Right lobe of liver (tissue), 6 donors: ENCODE data around the gene EML6. TPM values are rescaled to one million over a fixed set of nuclear protein-coding genes. Genes with fewer than 3 reads are reported as not detected.
A peak's percentile ranks its signal among the peaks of the same experiment; 100 is the strongest.

Experiments
- ATAC-seq, 4 donors: fragments of 200-7000 bp; cut with Tn5 transposase; one replicate each; pipeline ENCODE4 v1.9.1; 2020; ENCODE audit warnings: mild to moderate bottlenecking in 4 of 4, moderate library complexity in 4 of 4
- DNase-seq, 3 donors: peaks; one replicate each; pipeline ENCODE4 v3.0.0-alpha.2; 2020
- H3K27ac ChIP-seq, 3 donors: fragments of 200-600 bp; one replicate each; pipeline ENCODE4 v1.8.0; 2022
- H3K27me3 ChIP-seq, 2 donors: fragments of 200-600 bp; one replicate each; pipeline ENCODE4 v1.8.0; 2022
- H3K36me3 ChIP-seq, 4 donors: fragments of 200-600 bp; sonication (generic) in 1 of 4; one replicate each; pipeline versions ENCODE4 v1.5.1 to v1.8.0; 2017 to 2022; ENCODE audit warnings: control low read depth in 1 of 4
- H3K4me1 ChIP-seq, 4 donors: fragments of 200-600 bp; sonication (generic) in 1 of 4; one replicate each; pipeline versions ENCODE4 v1.5.1 to v1.8.0; 2017 to 2022; ENCODE audit warnings: control low read depth in 1 of 4
- H3K4me3 ChIP-seq, 3 donors: fragments of 200-600 bp; one replicate each; pipeline ENCODE4 v1.8.0; 2022
- H3K9me3 ChIP-seq, 4 donors: fragments of 200-600 bp; sonication (generic) in 1 of 4; one replicate each; pipeline versions ENCODE4 v1.5.1 to v1.8.0; 2017 to 2022; ENCODE audit warnings: control low read depth in 1 of 4
- POLR2A ChIP-seq: fragments of 450-650 bp; IDR thresholded peaks from one replicate; pipeline ENCODE4 v1.6.1; 2017; ENCODE audit warnings: antibody characterized with exemption, mild to moderate bottlenecking
- WGBS: methylation state at CpG from one replicate; pipeline ENCODE4 v1.1.6; 2018; ENCODE audit warnings: low coverage, low lambda C conversion rate; ENCODE audit not compliant: insufficient coverage; ENCODE audit errors: missing lambda C conversion rate; 5-methylcytosine and 5-hydroxymethylcytosine counted together
- intact Hi-C, 2 donors: fragments of 100-400 bp; cut with DNase I; formaldehyde crosslinking; loops; one replicate each; pipeline versions ENCODE4 v1.11.2 to v1.14.1; 2022
- total RNA-seq, 6 experiments: library from RNA; depleted of rRNA in 2 of 6; stranded (reverse); fragments of >200 nt in 2 of 6; fragmentation: NEBNext Ultra II Directional in 3 of 6; extraction: Animal tissue kit (Norgen Biotek cat#: 25700) in 3 of 6; gene quantifications; one replicate each; pipeline versions ENCODE4 v1.1.0 to v1.2.4, GENCODE V29; 2016 to 2023
- TF ChIP-seq, protein P1 (sequence below), 4 donors: fragments of 200-600 bp in 3 of 4; fragments of 450-650 bp in 1 of 4; IDR thresholded peaks; one replicate each; pipeline versions ENCODE4 v1.5.1 to v1.8.0; 2016 to 2022; ENCODE audit warnings: antibody characterized with exemption in 4 of 4, mild to moderate bottlenecking in 2 of 4
- donor health status: DM: no; HTN: yes; CAD: no.
- donor health status: DM: no; HTN: no; CAD: no.
- donor health status: DM: no; HTN: no; CAD: no.
- donor health status: DM: no; HTN: yes; CAD: no.
- donor health status: DM: no; HTN: yes; CAD: no.

Gene EML6
- total RNA-seq, 6 experiments from 2014 or later: 0.82 to 2.5 (median 1.5) TPM

DNA sequence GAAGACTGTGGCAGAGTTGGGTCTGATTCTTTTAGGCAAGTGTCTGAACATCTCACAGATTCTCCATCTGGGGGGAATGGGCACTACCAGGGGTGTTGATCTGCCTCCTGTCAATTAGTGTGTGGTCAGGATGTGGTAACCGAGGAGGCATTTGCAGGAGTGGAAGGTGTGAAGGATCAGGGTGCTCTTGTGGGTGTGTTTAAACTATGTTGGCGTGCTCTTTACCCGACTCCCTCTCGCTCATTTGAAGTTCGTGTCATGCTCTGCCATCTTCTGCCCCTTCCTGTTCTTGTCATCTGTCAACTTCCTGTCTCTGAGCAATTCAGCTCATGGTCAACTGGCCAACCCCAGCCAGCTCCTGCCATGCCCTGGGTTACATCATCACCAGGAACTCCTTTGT is 218.9 kb downstream of the EML6 start:
- no peaks in the 10 kb centered on the region for H3K27me3 ChIP-seq
- H3K4me1 ChIP-seq: peaks cover 0 to 4% (median 0%) of the 10 kb centered on the region in 4 donors
- H3K4me3 ChIP-seq: no peak overlapping the region
- DNase-seq (no peak), ATAC-seq (peak in 3 of 4 donors; percentile 10 to 36 (median 25))
- WGBS: 78% methylated on average over 5 of the region's 5 CpGs
- intact Hi-C loops: no loop called here
- H3K27ac ChIP-seq: no peak overlapping the region
- TF ChIP-seq, protein P1, sequence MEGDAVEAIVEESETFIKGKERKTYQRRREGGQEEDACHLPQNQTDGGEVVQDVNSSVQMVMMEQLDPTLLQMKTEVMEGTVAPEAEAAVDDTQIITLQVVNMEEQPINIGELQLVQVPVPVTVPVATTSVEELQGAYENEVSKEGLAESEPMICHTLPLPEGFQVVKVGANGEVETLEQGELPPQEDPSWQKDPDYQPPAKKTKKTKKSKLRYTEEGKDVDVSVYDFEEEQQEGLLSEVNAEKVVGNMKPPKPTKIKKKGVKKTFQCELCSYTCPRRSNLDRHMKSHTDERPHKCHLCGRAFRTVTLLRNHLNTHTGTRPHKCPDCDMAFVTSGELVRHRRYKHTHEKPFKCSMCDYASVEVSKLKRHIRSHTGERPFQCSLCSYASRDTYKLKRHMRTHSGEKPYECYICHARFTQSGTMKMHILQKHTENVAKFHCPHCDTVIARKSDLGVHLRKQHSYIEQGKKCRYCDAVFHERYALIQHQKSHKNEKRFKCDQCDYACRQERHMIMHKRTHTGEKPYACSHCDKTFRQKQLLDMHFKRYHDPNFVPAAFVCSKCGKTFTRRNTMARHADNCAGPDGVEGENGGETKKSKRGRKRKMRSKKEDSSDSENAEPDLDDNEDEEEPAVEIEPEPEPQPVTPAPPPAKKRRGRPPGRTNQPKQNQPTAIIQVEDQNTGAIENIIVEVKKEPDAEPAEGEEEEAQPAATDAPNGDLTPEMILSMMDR (IDR thresholded peaks at IDR 0.05): no peak
- TF ChIP-seq POLR2A: no peak
- H3K9me3 ChIP-seq: no peaks in the 10 kb centered on the region
- no peaks in the 10 kb centered on the region for H3K36me3 ChIP-seq

DNA sequence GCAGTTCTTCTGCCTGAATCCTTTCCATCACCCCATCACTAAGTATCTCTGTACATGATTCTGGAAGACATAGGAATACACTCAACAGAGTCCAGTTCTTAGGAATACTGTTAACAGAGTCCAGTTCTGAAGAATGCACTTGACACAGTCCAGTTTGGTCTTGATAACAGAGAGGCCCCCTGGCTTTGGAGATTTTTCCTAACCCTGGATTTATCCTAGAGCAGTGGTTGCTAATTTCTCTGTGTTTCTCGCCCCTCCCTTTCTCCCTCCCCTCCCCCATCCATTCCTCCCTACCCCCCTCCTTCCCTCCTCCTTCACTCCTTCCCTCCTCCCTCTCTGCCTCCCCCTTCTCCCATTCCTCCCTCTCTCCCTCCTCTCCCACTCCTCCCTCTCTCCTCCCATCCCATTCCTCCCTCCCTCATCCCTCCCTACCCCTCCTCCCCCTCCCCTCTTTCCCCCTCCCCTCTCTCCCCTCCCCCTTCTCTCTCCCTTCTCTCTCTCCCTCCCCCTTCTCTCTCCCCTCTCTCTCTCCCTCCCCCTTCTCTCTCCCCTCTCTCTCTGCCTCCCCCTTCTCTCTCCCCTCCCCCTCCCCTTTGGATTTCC is 221.4 kb downstream of the EML6 start:
- Histone ChIP-seq H3K27me3 (no peaks in the 10 kb centered on the region), H3K36me3 (no peaks in the 10 kb centered on the region), H3K9me3 (no peaks in the 10 kb centered on the region), H3K4me1 (peaks cover 0 to 4% (median 0%) of the 10 kb centered on the region in 4 donors), H3K4me3 (no peak overlapping the region), H3K27ac (no peak overlapping the region)
- 90% methylated on average over 1 of the region's 1 CpG for WGBS
- intact Hi-C loops: no loop called here
- ATAC-seq: no peak
- no peak for DNase-seq
- no peak for TF ChIP-seq POLR2A
- TF ChIP-seq, protein P1 (IDR thresholded peaks at IDR 0.05): no peak

DNA sequence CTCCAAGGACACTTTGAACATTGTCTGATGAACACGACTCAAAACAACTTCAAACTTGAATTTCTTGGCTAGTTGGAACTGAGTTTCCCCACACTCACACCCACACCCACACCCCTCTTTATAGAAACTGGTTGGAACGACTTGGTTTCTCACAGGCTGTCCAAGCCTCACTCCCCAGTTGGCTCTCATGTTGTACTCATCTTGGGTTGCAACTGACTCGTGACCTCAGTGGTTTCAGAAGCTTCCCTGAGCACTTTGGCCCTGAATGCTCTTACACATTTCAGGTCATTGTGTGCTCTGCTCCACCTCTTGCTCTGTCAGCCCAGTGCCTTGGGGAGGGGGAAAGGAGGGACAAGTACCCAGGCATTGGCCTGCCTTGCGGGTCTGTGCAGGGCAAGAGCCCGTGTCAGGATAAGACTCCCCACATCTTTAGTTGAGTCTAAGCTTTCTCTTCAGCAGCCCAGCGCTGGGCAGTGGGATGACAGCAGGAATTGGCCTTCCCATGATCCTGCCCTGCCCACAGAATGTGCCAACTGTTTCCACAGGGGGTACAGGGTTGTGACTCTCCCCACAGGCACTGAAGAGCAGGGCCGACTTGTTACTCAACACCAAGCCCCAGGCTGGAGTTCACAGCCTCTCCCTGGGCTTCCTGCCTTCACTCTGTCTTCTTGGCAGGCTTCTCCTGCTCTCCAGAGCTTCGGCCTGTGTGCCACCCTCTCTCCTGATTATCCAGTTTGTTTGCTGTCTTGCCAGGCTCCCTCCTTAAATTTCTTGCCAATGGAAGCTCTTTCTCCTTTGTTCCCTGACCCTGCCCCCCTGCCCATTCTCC is 222.1 kb downstream of the EML6 start:
- Histone ChIP-seq H3K9me3 (no peaks in the 10 kb centered on the region), H3K27ac (no peak overlapping the region), H3K36me3 (no peaks in the 10 kb centered on the region), H3K4me1 (peaks cover 0 to 4% (median 0%) of the 10 kb centered on the region in 4 donors), H3K4me3 (no peak overlapping the region), H3K27me3 (no peaks in the 10 kb centered on the region)
- peak; percentile 44 to 87 (median 50) for ATAC-seq
- TF ChIP-seq, protein P1 (IDR thresholded peaks at IDR 0.05): no peak
- TF ChIP-seq POLR2A: no peak
- intact Hi-C loops: no loop called here
- peak in 1 of 3 donors; percentile 58 for DNase-seq
- 41% methylated on average over 3 of the region's 8 CpGs for WGBS

DNA sequence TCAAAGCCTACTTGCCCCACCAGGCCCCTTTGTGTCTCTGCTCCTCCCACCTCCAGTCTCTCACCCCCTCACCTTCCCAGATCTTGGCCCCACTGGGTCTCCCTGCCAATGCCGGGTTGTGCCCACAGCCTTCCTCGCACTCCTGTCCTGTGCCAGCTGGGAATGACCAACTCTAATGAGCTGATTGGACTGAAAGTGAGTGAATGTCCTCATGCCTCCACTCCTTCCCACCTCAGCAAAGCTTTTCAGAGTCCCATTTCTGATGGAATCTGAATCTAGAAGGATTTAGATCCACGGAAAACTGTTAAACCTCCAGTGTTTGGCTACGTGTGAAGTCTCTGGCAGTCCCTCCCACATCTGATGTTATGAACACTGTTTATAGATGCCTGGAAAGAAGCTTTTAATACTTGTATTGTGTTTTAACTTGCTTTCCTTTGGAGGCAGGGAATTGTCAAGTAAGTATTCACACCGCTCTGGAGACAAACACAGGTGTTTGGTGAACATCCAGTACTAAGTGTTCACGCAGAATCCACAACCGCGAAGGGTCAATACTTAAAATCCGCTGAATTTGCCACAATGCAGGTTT is 222.9 kb downstream of the EML6 start:
- Histone ChIP-seq H3K4me1 (peaks cover 0 to 4% (median 0%) of the 10 kb centered on the region in 4 donors), H3K27ac (no peak overlapping the region), H3K27me3 (no peaks in the 10 kb centered on the region), H3K9me3 (no peaks in the 10 kb centered on the region), H3K36me3 (no peaks in the 10 kb centered on the region), H3K4me3 (no peak overlapping the region)
- DNase-seq (no peak), ATAC-seq (no peak)
- intact Hi-C loops: no loop called here
- WGBS: 81% methylated on average over 9 of the region's 9 CpGs
- no peak for TF ChIP-seq POLR2A
- TF ChIP-seq, protein P1 (IDR thresholded peaks at IDR 0.05): no peak
